GM12878 (cell line): ENCODE data around the gene PXMP4. TPM values are rescaled to one million over a fixed set of nuclear protein-coding genes. Genes with fewer than 3 reads are reported as not detected.

Experiments
- ATF7 ChIP-seq: fragments of 450-650 bp; IDR thresholded peaks from 2 replicates; pipeline ENCODE4 v1.6.1; 2016; ENCODE audit warnings: low read depth, mild to moderate bottlenecking
- BMI1 ChIP-seq: fragments of 450-650 bp; IDR thresholded peaks from 2 replicates; pipeline ENCODE4 v1.6.1; 2016; ENCODE audit warnings: mild to moderate bottlenecking, moderate library complexity, borderline replicate concordance
- CHD1 ChIP-seq: IDR thresholded peaks from 2 replicates; pipeline ENCODE4 v1.6.1; 2012; ENCODE audit warnings: low read depth, low read length, improper control_type of control experiment
- CREB1 ChIP-seq: IDR thresholded peaks from 2 replicates; pipeline ENCODE4 v1.6.1; 2012; ENCODE audit warnings: low read depth, mild to moderate bottlenecking, inconsistent platforms
- E4F1 ChIP-seq: fragments of 450-650 bp; IDR thresholded peaks from 2 replicates; pipeline ENCODE4 v1.6.1; 2018; ENCODE audit warnings: borderline replicate concordance, mild to moderate bottlenecking; ENCODE audit not compliant: partially characterized antibody
- FOXM1 ChIP-seq: IDR thresholded peaks from 2 replicates; pipeline ENCODE4 v1.6.1; 2012; ENCODE audit warnings: low read depth, mild to moderate bottlenecking, inconsistent platforms, low read length, moderate library complexity
- KDM1A ChIP-seq: fragments of 200-600 bp; sonication (generic); IDR thresholded peaks from 2 replicates; pipeline ENCODE4 v1.6.1; 2016; ENCODE audit warnings: borderline replicate concordance
- PKNOX1 ChIP-seq: fragments of 450-650 bp; IDR thresholded peaks from 2 replicates; pipeline ENCODE4 v1.6.1; 2016; ENCODE audit warnings: mild to moderate bottlenecking
- RUNX3 ChIP-seq: IDR thresholded peaks from 2 replicates; pipeline ENCODE4 v1.6.1; 2012; ENCODE audit warnings: low read length, inconsistent platforms
- TCF12 ChIP-seq: IDR thresholded peaks from 2 replicates; pipeline ENCODE4 v1.6.1; 2011; ENCODE audit warnings: low read depth, mild to moderate bottlenecking, low read length
- ZBTB11 ChIP-seq: fragments of 450-650 bp; formaldehyde crosslinking; IDR thresholded peaks from 2 replicates; pipeline ENCODE4 v1.5.0; 2022; ENCODE audit warnings: mild to moderate bottlenecking, missing genetic modification characterization
- ZNF592 ChIP-seq: fragments of 450-650 bp; IDR thresholded peaks from 2 replicates; pipeline ENCODE4 v1.6.1; 2017; ENCODE audit warnings: mild to moderate bottlenecking, moderate library complexity
- ZNF687 ChIP-seq: fragments of 450-650 bp; IDR thresholded peaks from 2 replicates; pipeline ENCODE4 v1.6.1; 2017; ENCODE audit warnings: mild to moderate bottlenecking, moderate library complexity
- polyA plus RNA-seq, 11 experiments: library from polyadenylated mRNA; depleted of rRNA in 4 of 11; unstranded in 6 of 11; stranded (reverse) in 5 of 11; fragments of >200 nt; fragmentation: Nextera tagmentation in 4 of 11; fragmentation: Illumina TruSeq in 1 of 11; extraction: Ambion mirVana in 4 of 11; extraction: Trizol in 1 of 11; gene quantifications; 1 replicate in 1 of 11; 2 replicates in 10 of 11; pipeline versions ENCODE4 v1.2.1 to v1.2.3, GENCODE V29; 2011 to 2016; ENCODE audit warnings: inconsistent platforms in 2 of 11, missing spikeins in 2 of 11, low read depth in 1 of 11
- total RNA-seq, 4 experiments: library from RNA; depleted of rRNA in 3 of 4; stranded (reverse); fragments of >200 nt in 3 of 4; fragmentation: Illumina TruSeq in 1 of 4; extraction: Trizol in 1 of 4; gene quantifications; 2 replicates each; pipeline versions ENCODE4 v1.2.1 to v1.2.3, GENCODE V29; 2013 to 2021

Gene PXMP4
- total and polyA plus RNA-seq, 10 of the 15 experiments (the other 5 are each of a cell fraction or from before 2014, with no cell fraction given): 3.6 to 19.2 (median 8.6) TPM

GRCh38 chr20:33679758-33680485 is 40.2 kb downstream of the PXMP4 start (continued):
- TF ChIP-seq ZBTB11 (CRISPR knock-in tag): no peak
- TF ChIP-seq CHD1: no peak
- no peak for TF ChIP-seq KDM1A
- peak; percentile 84 for TF ChIP-seq RUNX3
- peak; percentile 70 for TF ChIP-seq PKNOX1
- TF ChIP-seq CREB1: peak; percentile 74; the same call in 1 of the 2 replicates
- peak; percentile 66; the same call in 1 of the 2 replicates for TF ChIP-seq TCF12
- peak; percentile 73 for TF ChIP-seq ATF7
- TF ChIP-seq FOXM1: no peak
- TF ChIP-seq ZNF592: no peak
- TF ChIP-seq BMI1: no peak
- TF ChIP-seq E4F1: no peak
- no peak for TF ChIP-seq ZNF687
